Adrenal gland (tissue), 12 donors: ENCODE measurements around the gene KIF14. TPM values are rescaled to one million over a fixed set of nuclear protein-coding genes. Genes with fewer than 3 reads are reported as not detected.
"Not testable (repeated sequence)": the region's sequence is repeated elsewhere in the genome, so short reads cannot be mapped to it uniquely, and the experiment has no call there.

ENCODE experiments used
- DNase-seq, 7 donors: peaks; one replicate each; pipeline ENCODE4 v3.0.0-alpha.2; 2019 to 2020
- H3K27ac ChIP-seq, 5 donors: fragments of 200-600 bp; sonication (generic) in 4 of 5; 1 replicate in 3 of 5; 2 replicates in 2 of 5; pipeline versions ENCODE4 v1.5.1 to v1.8.0; 2016 to 2020; ENCODE audit warnings: mild to moderate bottlenecking in 1 of 5
- H3K27me3 ChIP-seq: fragments of 200-600 bp; 2 replicates; pipeline ENCODE4 v1.8.0; 2021
- H3K36me3 ChIP-seq, 2 donors: fragments of 200-600 bp; replicated peaks in 1 of 2; 1 replicate in 1 of 2; 2 replicates in 1 of 2; pipeline versions ENCODE4 v1.5.1 to v1.8.0; 2018 to 2022
- H3K4me1 ChIP-seq, 2 donors: fragments of 200-600 bp; replicated peaks in 1 of 2; 1 replicate in 1 of 2; 2 replicates in 1 of 2; pipeline versions ENCODE4 v1.5.1 to v1.8.0; 2018 to 2021
- H3K4me3 ChIP-seq, 4 donors: fragments of 200-600 bp; sonication (generic) in 3 of 4; one replicate each; pipeline ENCODE4 v1.5.1; 2016 to 2018
- H3K9me3 ChIP-seq, 3 donors: fragments of 200-600 bp; sonication (generic) in 1 of 3; replicated peaks in 1 of 3; 1 replicate in 2 of 3; 2 replicates in 1 of 3; pipeline versions ENCODE4 v1.5.1 to v1.8.0; 2016 to 2021
- POLR2A ChIP-seq, 2 donors: fragments of 450-650 bp; IDR thresholded peaks; one replicate each; pipeline ENCODE4 v1.6.1; 2017; ENCODE audit warnings: antibody characterized with exemption in 2 of 2, mild to moderate bottlenecking in 2 of 2, moderate library complexity in 1 of 2
- WGBS, 4 donors: extraction: QIAGEN DNeasy Blood & Tissue Kit in 2 of 4; methylation state at CpG; one replicate each; pipeline versions ENCODE4 v1.1.5 to v1.1.7; 2013 to 2017; 5-methylcytosine and 5-hydroxymethylcytosine counted together
- intact Hi-C, 2 donors: fragments of 100-400 bp; cut with DNase I; formaldehyde crosslinking; loops; one replicate each; pipeline versions ENCODE4 v1.14.1 to v1.15.0; 2022 to 2023
- polyA plus RNA-seq, 3 donors: library from polyadenylated mRNA; stranded (reverse); fragments of 200-250 nt in 2 of 3; fragments of 350-450 nt in 1 of 3; fragmentation: Illumina TruSeq in 1 of 3; extraction: RNeasy Lipid Tissue Mini Kit (QIAGEN cat#74804) in 1 of 3; gene quantifications; one replicate each; pipeline ENCODE4 v1.2.3, GENCODE V29; 2013 to 2014
- total RNA-seq, 9 donors: library from RNA; depleted of rRNA in 4 of 9; stranded (reverse); fragments of >200 nt in 4 of 9; fragments of 120-200 nt in 1 of 9; fragmentation: NEBNext Ultra II Directional in 1 of 9; extraction: Animal tissue kit (Norgen Biotek cat#: 25700) in 1 of 9; gene quantifications; one replicate each; pipeline versions ENCODE4 v1.1.0 to v1.2.4, GENCODE V29; 2013 to 2023
- TF ChIP-seq, protein P1 (sequence below), 6 experiments: fragments of 450-650 bp in 4 of 6; fragments of 200-600 bp in 2 of 6; sonication (generic) in 1 of 6; IDR thresholded peaks; 1 replicate in 5 of 6; 2 replicates in 1 of 6; pipeline versions ENCODE4 v1.5.1 to v1.8.0; 2016 to 2021; ENCODE audit warnings: antibody characterized with exemption in 6 of 6, mild to moderate bottlenecking in 2 of 6, moderate library complexity in 1 of 6
- donor health status: healthy with polysubstance abuse.
- donor health status: Bipolar disorder and iron deficiency.
- donor health status: DM: yes; HTN: yes; CAD: no.
- donor health status: DM: no; HTN: no; CAD: no.
- donor health status: DM: no; HTN: no; CAD: no.
- donor health status: DM: yes; HTN: yes; CAD: no.

The KIF14 gene
- total and polyA plus RNA-seq, 12 donors: 0.07 to 3.5 (median 0.32) TPM

GRCh38 chr1:200556002-200556401 is 64.5 kb downstream of the KIF14 start:
- Histone ChIP-seq H3K4me3 (no peak overlapping the region), H3K36me3 (no peaks in the 10 kb centered on the region), H3K4me1 (no peaks in the 10 kb centered on the region), H3K27me3 (no peaks in the 10 kb centered on the region), H3K27ac (no peak overlapping the region), H3K9me3 (no peaks in the 10 kb centered on the region)
- no peak for DNase-seq
- intact Hi-C loops: loop anchor here in 1 of 2 donors (5.0 to 10.0 kb wide), 2 partner anchors 289 to 486 kb away; no protein-coding TSS in a partner anchor
- no peak for TF ChIP-seq POLR2A (IDR thresholded peaks at IDR 0.05)
- TF ChIP-seq, protein P1, sequence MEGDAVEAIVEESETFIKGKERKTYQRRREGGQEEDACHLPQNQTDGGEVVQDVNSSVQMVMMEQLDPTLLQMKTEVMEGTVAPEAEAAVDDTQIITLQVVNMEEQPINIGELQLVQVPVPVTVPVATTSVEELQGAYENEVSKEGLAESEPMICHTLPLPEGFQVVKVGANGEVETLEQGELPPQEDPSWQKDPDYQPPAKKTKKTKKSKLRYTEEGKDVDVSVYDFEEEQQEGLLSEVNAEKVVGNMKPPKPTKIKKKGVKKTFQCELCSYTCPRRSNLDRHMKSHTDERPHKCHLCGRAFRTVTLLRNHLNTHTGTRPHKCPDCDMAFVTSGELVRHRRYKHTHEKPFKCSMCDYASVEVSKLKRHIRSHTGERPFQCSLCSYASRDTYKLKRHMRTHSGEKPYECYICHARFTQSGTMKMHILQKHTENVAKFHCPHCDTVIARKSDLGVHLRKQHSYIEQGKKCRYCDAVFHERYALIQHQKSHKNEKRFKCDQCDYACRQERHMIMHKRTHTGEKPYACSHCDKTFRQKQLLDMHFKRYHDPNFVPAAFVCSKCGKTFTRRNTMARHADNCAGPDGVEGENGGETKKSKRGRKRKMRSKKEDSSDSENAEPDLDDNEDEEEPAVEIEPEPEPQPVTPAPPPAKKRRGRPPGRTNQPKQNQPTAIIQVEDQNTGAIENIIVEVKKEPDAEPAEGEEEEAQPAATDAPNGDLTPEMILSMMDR (IDR thresholded peaks at IDR 0.05): no peak

- intact Hi-C loops: loop anchor here in 1 of 2 donors (10.0 kb wide), 1 partner anchor 292 kb away; no protein-coding TSS in a partner anchor
Observed at GRCh38 chr1:200552737-200553136, 67.8 kb downstream of the KIF14 start.

GRCh38 chr1:200550367-200550766 is 70.2 kb downstream of the KIF14 start:
- Histone ChIP-seq H3K27me3 (no peaks in the 10 kb centered on the region), H3K9me3 (no peaks in the 10 kb centered on the region), H3K27ac (no peak overlapping the region), H3K36me3 (no peaks in the 10 kb centered on the region), H3K4me1 (no peaks in the 10 kb centered on the region), H3K4me3 (no peak overlapping the region)
- DNase-seq: no peak
- intact Hi-C loops: loop anchor here in 1 of 2 donors (10.0 kb wide), 1 partner anchor 294 kb away; no protein-coding TSS in a partner anchor
- TF ChIP-seq POLR2A (IDR thresholded peaks at IDR 0.05): no peak
- TF ChIP-seq, protein P1 (IDR thresholded peaks at IDR 0.05): no peak

More at GRCh38 chr1:200552737-200553136, 67.8 kb downstream of the KIF14 start:
- H3K27me3 ChIP-seq, H3K4me1 ChIP-seq, H3K27ac ChIP-seq, DNase-seq, H3K9me3 ChIP-seq, H3K4me3 ChIP-seq, H3K36me3 ChIP-seq: not testable (repeated sequence)
- WGBS, 4 donors: 92 to 96% (median 95%) methylated on average over 6 of the region's 6 CpGs

DNA sequence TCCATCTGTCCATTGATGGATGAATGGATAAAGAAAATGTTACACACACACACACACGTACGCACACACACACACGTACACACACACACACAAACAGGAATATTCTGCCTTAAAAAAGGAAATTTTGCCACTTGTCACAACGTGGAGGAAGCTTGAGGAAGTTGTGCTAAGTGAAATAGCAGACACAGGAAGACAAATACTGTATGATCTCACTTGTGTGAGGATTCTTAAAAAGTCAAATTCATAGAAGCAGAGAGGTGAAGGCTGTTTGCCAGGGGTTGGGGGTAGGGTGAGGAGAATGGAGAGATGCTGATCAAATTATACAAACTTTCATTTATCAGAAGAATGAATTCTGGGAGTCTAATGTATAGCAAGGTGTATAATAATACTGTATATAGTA is 73.2 kb downstream of the KIF14 start:
- no peak overlapping the region for H3K27ac ChIP-seq
- no peaks in the 10 kb centered on the region for H3K27me3 ChIP-seq
- 53 to 61% (median 56%) methylated on average over 4 of the region's 4 CpGs for WGBS, 4 donors
- H3K36me3 ChIP-seq: no peaks in the 10 kb centered on the region
- no peak overlapping the region for H3K4me3 ChIP-seq
- TF ChIP-seq, protein P1 (IDR thresholded peaks at IDR 0.05): no peak
- no peak for TF ChIP-seq POLR2A (IDR thresholded peaks at IDR 0.05)
- no peaks in the 10 kb centered on the region for H3K4me1 ChIP-seq
- H3K9me3 ChIP-seq: no peaks in the 10 kb centered on the region
- intact Hi-C loops: no loop called here
- no peak for DNase-seq

- H3K4me1 ChIP-seq: no peaks in the 10 kb centered on the region
- no peaks in the 10 kb centered on the region for H3K27me3 ChIP-seq
- H3K4me3 ChIP-seq: no peak overlapping the region
- no peak for DNase-seq
- no peaks in the 10 kb centered on the region for H3K9me3 ChIP-seq
- no peaks in the 10 kb centered on the region for H3K36me3 ChIP-seq
- intact Hi-C loops: no loop called here
- no peak overlapping the region for H3K27ac ChIP-seq
- TF ChIP-seq, protein P1 (IDR thresholded peaks at IDR 0.05): no peak
- TF ChIP-seq POLR2A (IDR thresholded peaks at IDR 0.05): no peak
- WGBS, 4 donors: 82 to 91% (median 83%) methylated on average over 6 of the region's 6 CpGs
Observed at GRCh38 chr1:200546577-200546976, 74.0 kb downstream of the KIF14 start.
